Measurements from ENCODE around the gene MYCBP.

DNA sequence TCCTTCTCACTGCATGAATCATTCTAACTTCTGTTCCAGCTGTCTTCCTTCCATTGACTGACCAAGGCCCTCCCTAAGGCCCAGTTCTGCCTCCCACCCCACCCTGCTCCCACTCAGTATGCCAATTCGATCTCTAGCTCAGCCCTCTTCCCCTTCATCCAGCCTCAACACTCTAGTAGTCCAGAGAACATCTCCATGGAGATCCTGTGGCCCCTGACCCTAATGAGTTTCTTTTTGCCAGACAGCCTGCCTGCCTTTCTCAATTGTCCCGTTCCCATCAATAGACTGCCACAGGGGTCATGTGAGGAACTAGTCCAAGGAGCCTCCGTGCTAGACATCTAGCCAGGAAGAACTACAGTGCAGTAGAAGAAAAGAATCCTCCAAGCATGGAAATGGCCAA is 40.0 kb downstream of the MYCBP start:
- TF ChIP-seq, protein P1, sequence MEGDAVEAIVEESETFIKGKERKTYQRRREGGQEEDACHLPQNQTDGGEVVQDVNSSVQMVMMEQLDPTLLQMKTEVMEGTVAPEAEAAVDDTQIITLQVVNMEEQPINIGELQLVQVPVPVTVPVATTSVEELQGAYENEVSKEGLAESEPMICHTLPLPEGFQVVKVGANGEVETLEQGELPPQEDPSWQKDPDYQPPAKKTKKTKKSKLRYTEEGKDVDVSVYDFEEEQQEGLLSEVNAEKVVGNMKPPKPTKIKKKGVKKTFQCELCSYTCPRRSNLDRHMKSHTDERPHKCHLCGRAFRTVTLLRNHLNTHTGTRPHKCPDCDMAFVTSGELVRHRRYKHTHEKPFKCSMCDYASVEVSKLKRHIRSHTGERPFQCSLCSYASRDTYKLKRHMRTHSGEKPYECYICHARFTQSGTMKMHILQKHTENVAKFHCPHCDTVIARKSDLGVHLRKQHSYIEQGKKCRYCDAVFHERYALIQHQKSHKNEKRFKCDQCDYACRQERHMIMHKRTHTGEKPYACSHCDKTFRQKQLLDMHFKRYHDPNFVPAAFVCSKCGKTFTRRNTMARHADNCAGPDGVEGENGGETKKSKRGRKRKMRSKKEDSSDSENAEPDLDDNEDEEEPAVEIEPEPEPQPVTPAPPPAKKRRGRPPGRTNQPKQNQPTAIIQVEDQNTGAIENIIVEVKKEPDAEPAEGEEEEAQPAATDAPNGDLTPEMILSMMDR (tag by site-specific recombination; IDR thresholded peaks at IDR 0.05): no peak
- no peak for TF ChIP-seq ZNF549 (tag by site-specific recombination; IDR thresholded peaks at IDR 0.05)
- TF ChIP-seq, protein P2, sequence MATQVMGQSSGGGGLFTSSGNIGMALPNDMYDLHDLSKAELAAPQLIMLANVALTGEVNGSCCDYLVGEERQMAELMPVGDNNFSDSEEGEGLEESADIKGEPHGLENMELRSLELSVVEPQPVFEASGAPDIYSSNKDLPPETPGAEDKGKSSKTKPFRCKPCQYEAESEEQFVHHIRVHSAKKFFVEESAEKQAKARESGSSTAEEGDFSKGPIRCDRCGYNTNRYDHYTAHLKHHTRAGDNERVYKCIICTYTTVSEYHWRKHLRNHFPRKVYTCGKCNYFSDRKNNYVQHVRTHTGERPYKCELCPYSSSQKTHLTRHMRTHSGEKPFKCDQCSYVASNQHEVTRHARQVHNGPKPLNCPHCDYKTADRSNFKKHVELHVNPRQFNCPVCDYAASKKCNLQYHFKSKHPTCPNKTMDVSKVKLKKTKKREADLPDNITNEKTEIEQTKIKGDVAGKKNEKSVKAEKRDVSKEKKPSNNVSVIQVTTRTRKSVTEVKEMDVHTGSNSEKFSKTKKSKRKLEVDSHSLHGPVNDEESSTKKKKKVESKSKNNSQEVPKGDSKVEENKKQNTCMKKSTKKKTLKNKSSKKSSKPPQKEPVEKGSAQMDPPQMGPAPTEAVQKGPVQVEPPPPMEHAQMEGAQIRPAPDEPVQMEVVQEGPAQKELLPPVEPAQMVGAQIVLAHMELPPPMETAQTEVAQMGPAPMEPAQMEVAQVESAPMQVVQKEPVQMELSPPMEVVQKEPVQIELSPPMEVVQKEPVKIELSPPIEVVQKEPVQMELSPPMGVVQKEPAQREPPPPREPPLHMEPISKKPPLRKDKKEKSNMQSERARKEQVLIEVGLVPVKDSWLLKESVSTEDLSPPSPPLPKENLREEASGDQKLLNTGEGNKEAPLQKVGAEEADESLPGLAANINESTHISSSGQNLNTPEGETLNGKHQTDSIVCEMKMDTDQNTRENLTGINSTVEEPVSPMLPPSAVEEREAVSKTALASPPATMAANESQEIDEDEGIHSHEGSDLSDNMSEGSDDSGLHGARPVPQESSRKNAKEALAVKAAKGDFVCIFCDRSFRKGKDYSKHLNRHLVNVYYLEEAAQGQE (tag by site-specific recombination; IDR thresholded peaks at IDR 0.05): no peak
- TF ChIP-seq, protein P3, sequence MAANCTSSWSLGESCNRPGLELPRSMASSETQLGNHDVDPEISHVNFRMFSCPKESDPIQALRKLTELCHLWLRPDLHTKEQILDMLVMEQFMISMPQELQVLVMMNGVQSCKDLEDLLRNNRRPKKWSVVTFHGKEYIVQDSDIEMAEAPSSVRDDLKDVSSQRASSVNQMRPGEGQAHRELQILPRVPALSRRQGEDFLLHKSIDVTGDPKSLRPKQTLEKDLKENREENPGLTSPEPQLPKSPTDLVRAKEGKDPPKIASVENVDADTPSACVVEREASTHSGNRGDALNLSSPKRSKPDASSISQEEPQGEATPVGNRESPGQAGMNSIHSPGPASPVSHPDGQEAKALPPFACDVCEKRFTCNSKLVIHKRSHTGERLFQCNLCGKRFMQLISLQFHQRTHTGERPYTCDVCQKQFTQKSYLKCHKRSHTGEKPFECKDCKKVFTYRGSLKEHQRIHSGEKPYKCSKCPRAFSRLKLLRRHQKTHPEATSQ (tag by site-specific recombination; IDR thresholded peaks at IDR 0.05): no peak
